Activated T-cell treated with anti-CD3 and anti-CD28 coated beads, Interleukin-2, amount 50 U/mL, for 4 hours (primary cell): Measurements from ENCODE around the gene ZXDA. TPM values are rescaled to one million over a fixed set of nuclear protein-coding genes. Genes with fewer than 3 reads are reported as not detected.

ENCODE experiments used
- ATAC-seq, 2 donors: fragments of 200-7000 bp; cut with Tn5 transposase; one replicate each; pipeline ENCODE4 v1.10.0; 2021
- DNase-seq: peaks from one replicate; pipeline ENCODE4 v3.0.0-alpha.2; 2020
- H3K27me3 Mint-ChIP-seq: one replicate; pipeline ENCODE4 v1.8.0; 2021; ENCODE audit warnings: low read depth, mixed read lengths
- H3K36me3 Mint-ChIP-seq: one replicate; pipeline ENCODE4 v1.8.0; 2022; ENCODE audit warnings: mixed read lengths; ENCODE audit not compliant: insufficient read depth
- H3K4me1 Mint-ChIP-seq: one replicate; pipeline ENCODE4 v1.8.0; 2021; ENCODE audit warnings: low read depth, mixed read lengths
- H3K4me3 Mint-ChIP-seq: one replicate; pipeline ENCODE4 v1.8.0; 2021; ENCODE audit warnings: mild to moderate bottlenecking, moderate library complexity, mixed read lengths
- H3K9me3 Mint-ChIP-seq: one replicate; pipeline ENCODE4 v1.8.0; 2021; ENCODE audit warnings: mixed read lengths
- total RNA-seq, 3 donors: library from RNA; stranded (reverse); gene quantifications; one replicate each; pipeline ENCODE4 v1.2.1, GENCODE V29; 2021

ZXDA gene
- total RNA-seq, 3 donors from 2014 or later: 3.8 to 4.3 (median 3.8) TPM

- Mint-ChIP-seq H3K27me3 (no peaks in the 10 kb centered on the region), H3K9me3 (peaks cover 3% of the 10 kb centered on the region), H3K4me3 (no peak overlapping the region), H3K36me3 (peaks cover 8% of the 10 kb centered on the region), H3K4me1 (peaks cover 30% of the 10 kb centered on the region)
- DNase-seq (no peak), ATAC-seq (no peak)
Measured at GRCh38 chrX:57904176-57904880, 5.9 kb downstream of the ZXDA start.

GRCh38 chrX:57902633-57903032 lies 7.6 kb downstream of the ZXDA start:
- ATAC-seq (no peak), DNase-seq (no peak)
- peaks cover 31% of the 10 kb centered on the region for H3K4me1 Mint-ChIP-seq

GRCh38 chrX:57901466-57901865 lies 8.8 kb downstream of the ZXDA start:
- ATAC-seq: no peak

More at GRCh38 chrX:57902633-57903032, 7.6 kb downstream of the ZXDA start:
- no peaks in the 10 kb centered on the region for H3K27me3 Mint-ChIP-seq
- peaks cover 3% of the 10 kb centered on the region for H3K9me3 Mint-ChIP-seq
- no peak overlapping the region for H3K4me3 Mint-ChIP-seq
- peaks cover 10% of the 10 kb centered on the region for H3K36me3 Mint-ChIP-seq

GRCh38 chrX:57900975-57901374 lies 9.3 kb downstream of the ZXDA start:
- no peak for ATAC-seq
- H3K9me3 Mint-ChIP-seq: no peaks in the 10 kb centered on the region
- no peak for DNase-seq
- peaks cover 19% of the 10 kb centered on the region for H3K4me1 Mint-ChIP-seq
- H3K4me3 Mint-ChIP-seq: no peak overlapping the region
- H3K36me3 Mint-ChIP-seq: peaks cover 6% of the 10 kb centered on the region
- H3K27me3 Mint-ChIP-seq: no peaks in the 10 kb centered on the region

More at GRCh38 chrX:57901466-57901865, 8.8 kb downstream of the ZXDA start:
- Mint-ChIP-seq H3K36me3 (peaks cover 9% of the 10 kb centered on the region), H3K9me3 (peaks cover 3% of the 10 kb centered on the region), H3K4me3 (no peak overlapping the region), H3K4me1 (peaks cover 23% of the 10 kb centered on the region), H3K27me3 (no peaks in the 10 kb centered on the region)
- DNase-seq: no peak

- no peak for ATAC-seq
- H3K27me3 Mint-ChIP-seq: no peaks in the 10 kb centered on the region
- no peak for DNase-seq
- H3K36me3 Mint-ChIP-seq: peaks cover 6% of the 10 kb centered on the region
- H3K4me3 Mint-ChIP-seq: no peak overlapping the region
- H3K9me3 Mint-ChIP-seq: no peaks in the 10 kb centered on the region
- H3K4me1 Mint-ChIP-seq: peaks cover 14% of the 10 kb centered on the region
Measured at GRCh38 chrX:57899906-57900305, 10.4 kb downstream of the ZXDA start.

GRCh38 chrX:57899064-57899463 lies 11.2 kb downstream of the ZXDA start:
- H3K4me3 Mint-ChIP-seq: no peak overlapping the region
- H3K9me3 Mint-ChIP-seq: no peaks in the 10 kb centered on the region
- H3K27me3 Mint-ChIP-seq: no peaks in the 10 kb centered on the region
- DNase-seq (no peak), ATAC-seq (no peak)
- H3K36me3 Mint-ChIP-seq: peaks cover 6% of the 10 kb centered on the region
- peaks cover 20% of the 10 kb centered on the region for H3K4me1 Mint-ChIP-seq

- H3K36me3 Mint-ChIP-seq: peaks cover 12% of the 10 kb centered on the region
- ATAC-seq (no peak), DNase-seq (no peak)
- peaks cover 17% of the 10 kb centered on the region for H3K9me3 Mint-ChIP-seq
- no peak overlapping the region for H3K4me3 Mint-ChIP-seq
- H3K27me3 Mint-ChIP-seq: no peaks in the 10 kb centered on the region
- no peaks in the 10 kb centered on the region for H3K4me1 Mint-ChIP-seq
Measured at GRCh38 chrX:57871463-57871862, 38.8 kb downstream of the ZXDA start.

Other genes with a start within 250 kb of the ZXDA start
- not detected for gene NLRP2B, start 230.2 kb downstream of the ZXDA start, total RNA-seq